Liver (tissue), 9 donors: ENCODE measurements around the gene KRR1. TPM values are rescaled to one million over a fixed set of nuclear protein-coding genes. Genes with fewer than 3 reads are reported as not detected.

ENCODE experiments used
- DNase-seq: peaks from one replicate; pipeline ENCODE4 v3.0.0-alpha.2; 2017; ENCODE audit warnings: low spot score
- H3K27ac ChIP-seq, 2 donors: one replicate each; pipeline ENCODE4 v1.7.0; 2013; ENCODE audit warnings: inconsistent platforms in 2 of 2, low read length in 2 of 2, control low read depth in 1 of 2, low read depth in 1 of 2, mild to moderate bottlenecking in 1 of 2
- H3K27me3 ChIP-seq, 4 donors: one replicate each; pipeline versions ENCODE4 v1.6.1 to v1.7.0; 2013; ENCODE audit warnings: low read length in 3 of 4, inconsistent platforms in 1 of 4, mild to moderate bottlenecking in 1 of 4, moderate library complexity in 1 of 4; ENCODE audit not compliant: control insufficient read depth in 4 of 4, insufficient read depth in 4 of 4
- H3K36me3 ChIP-seq, 4 donors: one replicate each; pipeline versions ENCODE4 v1.6.1 to v1.7.0; 2013; ENCODE audit warnings: low read length in 3 of 4, mild to moderate bottlenecking in 3 of 4, low read depth in 1 of 4, moderate library complexity in 1 of 4; ENCODE audit not compliant: control insufficient read depth in 4 of 4, insufficient read depth in 3 of 4
- H3K4me1 ChIP-seq, 4 donors: one replicate each; pipeline versions ENCODE4 v1.6.1 to v1.7.0; 2013; ENCODE audit warnings: low read length in 3 of 4, mild to moderate bottlenecking in 3 of 4, moderate library complexity in 1 of 4; ENCODE audit not compliant: control insufficient read depth in 4 of 4, insufficient read depth in 4 of 4
- H3K4me3 ChIP-seq, 3 donors: one replicate each; pipeline versions ENCODE4 v1.6.1 to v1.7.0; 2013; ENCODE audit warnings: low read length in 3 of 3, control low read depth in 1 of 3, low read depth in 1 of 3, mild to moderate bottlenecking in 1 of 3
- H3K9ac ChIP-seq, 2 donors: one replicate each; pipeline ENCODE4 v1.7.0; 2013; ENCODE audit warnings: low read length in 2 of 2, mild to moderate bottlenecking in 2 of 2, moderate library complexity in 2 of 2, control low read depth in 1 of 2, low read depth in 1 of 2
- H3K9me3 ChIP-seq, 4 donors: one replicate each; pipeline versions ENCODE4 v1.6.1 to v1.7.0; 2013; ENCODE audit warnings: low read length in 3 of 4; ENCODE audit not compliant: control insufficient read depth in 4 of 4
- ATF3 ChIP-seq: IDR thresholded peaks from 2 replicates; pipeline ENCODE4 v1.6.1; 2016; ENCODE audit warnings: antibody characterized with exemption
- CTCF ChIP-seq: fragments of 150-350 bp; IDR thresholded peaks from 2 replicates; pipeline ENCODE4 v1.5.1; 2017; ENCODE audit warnings: improper control_type of control experiment, low read depth, low read length; ENCODE audit not compliant: missing input control
- EGR1 ChIP-seq, 2 donors: IDR thresholded peaks; 2 replicates each; pipeline ENCODE4 v1.6.1; 2016 to 2018; ENCODE audit warnings: antibody characterized with exemption in 2 of 2, low read depth in 2 of 2
- FOXA1 ChIP-seq: IDR thresholded peaks from 2 replicates; pipeline ENCODE4 v1.6.1; 2016; ENCODE audit warnings: antibody characterized with exemption
- FOXA2 ChIP-seq: IDR thresholded peaks from 2 replicates; pipeline ENCODE4 v1.6.1; 2016; ENCODE audit warnings: antibody characterized with exemption
- GABPA ChIP-seq, 2 donors: IDR thresholded peaks in 1 of 2; conservative IDR thresholded peaks in 1 of 2; 2 replicates each; pipeline ENCODE4 v1.6.1; 2016; ENCODE audit warnings: antibody characterized with exemption in 2 of 2, mild to moderate bottlenecking in 1 of 2, moderate library complexity in 1 of 2
- HNF4A ChIP-seq, 2 donors: conservative IDR thresholded peaks; 2 replicates each; pipeline ENCODE4 v1.6.1; 2016; ENCODE audit warnings: antibody characterized with exemption in 2 of 2, mild to moderate bottlenecking in 2 of 2
- HNF4G ChIP-seq: IDR thresholded peaks from 2 replicates; pipeline ENCODE4 v1.6.1; 2016; ENCODE audit warnings: antibody characterized with exemption
- JUND ChIP-seq, 2 donors: IDR thresholded peaks; 2 replicates each; pipeline ENCODE4 v1.6.1; 2016; ENCODE audit warnings: antibody characterized with exemption in 2 of 2
- MAX ChIP-seq: IDR thresholded peaks from 2 replicates; pipeline ENCODE4 v1.6.1; 2016; ENCODE audit warnings: antibody characterized with exemption
- NR2F2 ChIP-seq: IDR thresholded peaks from 2 replicates; pipeline ENCODE4 v1.6.1; 2016; ENCODE audit warnings: antibody characterized with exemption
- RAD21 ChIP-seq, 2 donors: IDR thresholded peaks; 2 replicates each; pipeline ENCODE4 v1.6.1; 2016; ENCODE audit warnings: antibody characterized with exemption in 2 of 2, mild to moderate bottlenecking in 2 of 2
- REST ChIP-seq: IDR thresholded peaks from 2 replicates; pipeline ENCODE4 v1.6.1; 2016; ENCODE audit warnings: antibody characterized with exemption, mild to moderate bottlenecking
- RXRA ChIP-seq, 2 donors: IDR thresholded peaks; 2 replicates each; pipeline ENCODE4 v1.6.1; 2017 to 2018; ENCODE audit warnings: antibody characterized with exemption in 2 of 2, mild to moderate bottlenecking in 1 of 2
- SP1 ChIP-seq: IDR thresholded peaks from 2 replicates; pipeline ENCODE4 v1.6.1; 2018; ENCODE audit warnings: antibody characterized with exemption, mild to moderate bottlenecking
- TAF1 ChIP-seq: conservative IDR thresholded peaks from 2 replicates; pipeline ENCODE4 v1.6.1; 2016; ENCODE audit warnings: antibody characterized with exemption, mild to moderate bottlenecking
- YY1 ChIP-seq: IDR thresholded peaks from 2 replicates; pipeline ENCODE4 v1.6.1; 2016; ENCODE audit warnings: antibody characterized with exemption, mild to moderate bottlenecking
- ZBTB33 ChIP-seq: IDR thresholded peaks from 2 replicates; pipeline ENCODE4 v1.6.1; 2016; ENCODE audit warnings: antibody characterized with exemption
- WGBS: extraction: QIAGEN DNeasy Blood & Tissue Kit; methylation state at CpG from one replicate; pipeline ENCODE4 v1.1.7; 2013; 5-methylcytosine and 5-hydroxymethylcytosine counted together
- polyA plus RNA-seq, 2 donors: library from polyadenylated mRNA; stranded (reverse) in 1 of 2; unstranded in 1 of 2; fragments of 200-250 nt in 1 of 2; fragments of >200 nt in 1 of 2; fragmentation: Nextera tagmentation in 1 of 2; extraction: Ambion mirVana in 1 of 2; gene quantifications; one replicate each; pipeline versions ENCODE4 v1.2.1 to v1.2.3, GENCODE V29; 2013 to 2015
- total RNA-seq, 2 donors: library from RNA; depleted of rRNA; stranded (reverse); fragments of >200 nt; gene quantifications; one replicate each; pipeline ENCODE4 v1.2.3, GENCODE V29; 2014
- donor health status: healthy.
- donor health status: healthy.
- donor health status: healthy.
- donor health status: healthy.
- donor health status: healthy.

The KRR1 gene
- total and polyA plus RNA-seq, 4 donors, result 9.9 to 19.8 (median 14.9) TPM

DNA sequence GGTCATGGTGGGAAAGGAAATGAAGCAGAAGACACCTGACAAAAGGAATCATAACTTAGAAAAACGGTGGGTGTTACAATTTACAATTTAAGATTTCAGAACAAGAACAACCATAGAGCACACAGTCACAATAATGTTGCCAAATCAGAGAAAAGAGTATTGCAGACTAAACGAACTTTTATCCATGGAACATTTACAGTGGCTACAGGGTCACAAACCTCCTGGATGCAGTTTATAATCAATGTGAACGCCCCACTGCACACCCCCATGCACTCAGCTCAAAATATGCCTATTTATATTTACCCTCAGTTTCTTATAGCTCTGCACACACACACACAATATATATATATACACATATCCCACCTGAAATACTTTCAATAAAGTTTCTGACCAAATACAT, 8.0 kb downstream of the KRR1 start:
- Histone ChIP-seq H3K9ac (peak overlapping the region in 1 of 2 donors; percentile 12), H3K9me3 (no peaks in the 10 kb centered on the region), H3K27me3 (no peaks in the 10 kb centered on the region), H3K4me1 (peaks cover 0 to 33% (median 26%) of the 10 kb centered on the region in 4 donors), H3K27ac (peak overlapping the region; percentile 19 to 36), H3K36me3 (peaks cover 2 to 32% (median 30%) of the 10 kb centered on the region in 4 donors), H3K4me3 (peak overlapping the region in 1 of 3 donors; percentile 34)
- TF ChIP-seq RXRA (IDR thresholded peaks at IDR 0.05) (peak in 1 of 2 donors; percentile 4), ATF3 (no peak), ZBTB33 (no peak), SP1 (peak; percentile 5)
- no peak for DNase-seq
- 28% methylated on average over 3 of the region's 3 CpGs for WGBS

- Histone ChIP-seq H3K27ac (no peak overlapping the region), H3K9ac (no peak overlapping the region), H3K4me3 (no peak overlapping the region), H3K4me1 (peaks cover 0 to 9% (median 2%) of the 10 kb centered on the region in 4 donors), H3K36me3 (peaks cover 0 to 10% (median 3%) of the 10 kb centered on the region in 4 donors), H3K9me3 (no peaks in the 10 kb centered on the region), H3K27me3 (no peaks in the 10 kb centered on the region)
- WGBS, result 50% methylated on average over 2 of the region's 2 CpGs
- no peak for DNase-seq
- TF ChIP-seq NR2F2 (no peak), HNF4G (peak; percentile 96), MAX (peak; percentile 23), RXRA (IDR thresholded peaks at IDR 0.05) (peak; percentile 66 to 84), TAF1 (no peak), GABPA (IDR thresholded peaks at IDR 0.05 in 1 of 2, conservative IDR thresholded peaks at IDR 0.05 in 1 of 2) (peak in 1 of 2 donors; percentile 17), EGR1 (IDR thresholded peaks at IDR 0.05; ENCODE audit: low read depth in 2 of 2) (no peak), SP1 (peak; percentile 83), FOXA2 (peak; percentile 15), REST (peak; percentile 61), HNF4A (conservative IDR thresholded peaks at IDR 0.05) (peak; percentile 99 to 100), CTCF (no peak), FOXA1 (no peak), ATF3 (no peak), ZBTB33 (peak; percentile 46), JUND (IDR thresholded peaks at IDR 0.05) (peak in 1 of 2 donors; percentile 48), YY1 (peak; percentile 71), RAD21 (IDR thresholded peaks at IDR 0.05) (peak in 1 of 2 donors; percentile 24)
Measured at GRCh38 chr12:75491169-75491568, 20.2 kb downstream of the KRR1 start.
